Right renal pelvis (tissue), 4 donors: ENCODE data around the gene KCNJ12. TPM values are rescaled to one million over a fixed set of nuclear protein-coding genes. Genes with fewer than 3 reads are reported as not detected.
"Not testable (repeated sequence)": the region's sequence is repeated elsewhere in the genome, so short reads cannot be mapped to it uniquely, and the experiment has no call there.

ENCODE experiments used
- DNase-seq, 4 donors: peaks; one replicate each; pipeline ENCODE4 v3.0.0-alpha.2; 2013; ENCODE audit warnings: low read depth in 4 of 4, low spot score in 3 of 4, missing footprints in 1 of 4
- polyA plus RNA-seq, 4 donors: library from polyadenylated mRNA; unstranded; fragments of 120-200 nt; gene quantifications; one replicate each; pipeline ENCODE4 v1.2.1, GENCODE V29; 2013; ENCODE audit not compliant: insufficient read length in 4 of 4

The KCNJ12 gene
- polyA plus RNA-seq, 4 donors, result 5.7 to 6.7 (median 6.5) TPM

DNA sequence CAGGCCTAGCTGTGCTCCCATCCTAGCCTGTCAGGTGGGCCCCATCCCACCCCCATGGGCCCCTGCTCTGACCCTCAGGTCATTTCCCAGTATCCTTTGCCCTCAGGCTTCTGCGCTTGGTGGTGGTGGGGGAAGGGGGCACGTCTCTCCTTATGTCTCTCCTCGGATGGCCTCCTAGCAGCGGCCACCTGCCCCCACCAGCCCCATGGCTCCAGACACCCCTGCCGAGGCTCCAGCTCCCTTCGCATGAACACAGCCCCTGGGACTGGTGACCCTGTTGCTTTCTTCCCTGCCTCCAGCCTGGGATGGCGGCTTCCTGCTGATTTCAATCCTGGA lies 27.3 kb upstream of the KCNJ12 start:
- DNase-seq, result not testable (repeated sequence)

DNA sequence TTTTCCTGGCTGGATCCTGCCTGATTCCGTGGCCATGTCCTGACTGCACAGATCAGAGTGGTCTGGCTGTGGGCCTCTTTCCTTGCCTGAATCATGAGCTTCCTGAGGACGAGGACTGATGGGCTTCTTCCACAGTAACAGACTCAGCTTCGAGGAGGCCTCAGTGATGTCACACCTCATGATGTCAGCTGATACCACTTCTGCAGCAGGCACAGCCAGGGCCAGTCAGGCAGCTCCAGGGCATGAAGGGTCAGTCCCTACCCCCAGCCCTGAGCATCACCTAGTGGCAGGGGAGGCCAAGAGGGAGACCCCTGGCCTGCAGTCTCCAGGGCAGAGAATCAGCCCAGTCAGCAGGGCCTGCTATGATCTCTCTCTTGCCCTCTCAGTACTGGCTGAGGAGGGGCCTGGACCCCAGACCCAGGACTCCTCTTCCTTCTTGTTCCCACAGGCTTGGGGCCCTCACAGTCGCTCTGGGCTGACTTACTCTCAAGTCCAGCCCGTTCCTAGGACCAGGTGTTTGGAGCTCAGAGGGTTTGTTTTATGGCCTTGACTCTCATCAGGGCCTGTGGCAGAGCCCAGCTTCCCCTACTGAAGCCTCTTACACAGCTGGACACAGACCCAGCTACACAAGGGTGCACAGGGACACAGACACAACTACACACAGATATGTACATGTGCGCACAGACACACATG lies 26.7 kb upstream of the KCNJ12 start:
- not testable (repeated sequence) for DNase-seq

DNA sequence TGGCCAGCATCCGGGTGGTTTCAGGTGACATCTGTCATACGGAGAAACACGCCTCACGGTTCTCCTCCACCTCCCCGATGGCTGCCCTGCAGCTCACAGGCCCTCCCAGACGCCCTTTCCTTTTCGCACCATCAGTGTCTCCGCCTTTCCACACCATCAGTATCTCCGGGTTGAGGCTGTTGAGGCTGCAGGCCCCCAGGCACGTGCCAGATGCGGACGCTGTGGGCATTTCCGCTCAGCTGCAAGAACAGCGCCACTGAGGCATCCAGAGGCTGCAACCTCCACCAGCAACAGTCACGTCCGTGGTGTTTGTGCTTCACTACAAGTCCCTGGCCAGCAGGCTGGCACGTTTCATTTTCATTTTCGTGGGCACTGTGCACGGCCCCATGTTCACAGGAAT lies 25.7 kb upstream of the KCNJ12 start:
- not testable (repeated sequence) for DNase-seq

DNA sequence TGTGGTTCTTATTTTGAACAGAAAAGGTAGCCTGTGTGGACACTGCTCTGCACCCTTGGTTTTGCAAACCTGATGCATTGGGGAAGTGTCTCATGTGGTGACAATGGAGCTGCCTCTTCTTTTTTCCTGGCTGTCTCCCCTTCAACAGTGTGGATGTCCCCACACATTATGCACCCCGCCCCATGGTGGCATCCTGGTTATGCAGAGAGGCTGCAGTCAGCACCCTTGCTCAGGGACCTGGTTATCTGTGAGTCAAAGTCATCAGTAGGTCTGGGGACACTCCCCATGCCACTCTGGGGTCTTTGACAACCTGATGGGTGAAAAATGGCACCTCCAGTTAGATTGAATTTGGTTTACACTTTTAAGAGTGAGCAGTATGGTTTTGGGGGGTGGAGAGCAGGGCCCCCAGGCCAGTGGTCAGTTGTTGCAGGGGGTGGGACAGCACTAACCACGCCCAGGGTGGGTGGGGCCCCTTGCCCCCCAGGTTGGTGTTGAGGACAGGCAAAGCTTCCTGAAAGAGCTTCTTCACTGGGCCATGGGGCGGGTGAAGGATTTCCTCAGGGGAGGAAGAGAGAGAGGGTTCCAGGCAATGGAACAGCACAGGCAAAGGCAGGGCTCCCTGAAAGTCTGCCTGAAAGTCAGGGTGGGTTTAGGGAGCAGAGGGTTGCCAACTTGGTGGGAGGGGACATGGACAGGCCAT lies 24.6 kb upstream of the KCNJ12 start:
- DNase-seq, result no peak

DNA sequence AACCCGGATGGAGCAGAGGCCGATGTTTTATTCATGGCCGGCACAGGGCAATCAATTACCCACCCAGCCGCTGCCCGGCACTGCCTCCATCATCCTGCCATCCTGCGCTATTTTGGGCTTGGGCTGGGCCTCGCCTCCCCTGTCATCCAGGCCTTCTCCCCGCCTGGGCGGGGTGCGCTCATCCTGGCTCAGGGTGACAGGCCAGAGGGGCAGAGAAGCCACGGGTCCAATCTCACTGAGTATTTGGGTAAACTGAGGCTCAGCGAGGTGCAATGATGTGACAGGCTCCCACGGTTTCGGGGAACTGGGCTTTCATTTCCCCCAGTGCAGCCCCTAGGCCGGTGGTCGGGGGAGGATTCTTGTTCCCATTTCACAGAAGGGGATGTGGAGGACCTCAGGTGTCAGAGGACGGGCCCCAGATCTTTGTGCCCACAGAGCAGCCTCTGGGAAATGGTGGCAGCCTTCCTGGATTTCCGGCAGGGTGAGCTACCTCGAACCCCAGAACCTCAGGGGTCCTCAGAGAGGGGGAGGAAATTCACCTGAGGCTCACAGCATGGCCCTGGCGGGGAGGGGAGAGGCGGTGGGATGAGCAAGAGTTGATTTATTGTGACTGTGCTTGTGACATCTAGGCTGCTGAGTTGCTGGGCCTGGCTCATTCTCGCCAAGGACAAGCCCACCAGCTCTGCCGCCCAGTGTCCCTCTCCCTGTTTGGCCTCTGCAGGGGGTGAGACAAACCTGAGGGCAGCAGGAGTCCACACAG lies 23.8 kb upstream of the KCNJ12 start:
- no peak for DNase-seq

DNA sequence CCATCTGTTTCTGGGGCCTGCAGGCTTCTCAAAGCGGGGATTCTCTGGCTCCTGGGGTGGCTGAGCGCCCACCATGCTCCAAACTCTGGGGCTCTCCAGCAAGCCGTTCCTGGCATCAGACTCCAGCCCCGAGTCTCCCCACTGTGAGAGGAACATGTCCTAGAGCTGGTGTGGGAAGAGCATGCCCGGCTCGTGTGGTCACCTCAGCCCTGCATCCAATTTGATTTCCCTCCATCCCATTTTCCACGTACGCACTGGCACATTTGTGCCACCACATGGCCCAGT lies 23.2 kb upstream of the KCNJ12 start:
- DNase-seq, result no peak

DNA sequence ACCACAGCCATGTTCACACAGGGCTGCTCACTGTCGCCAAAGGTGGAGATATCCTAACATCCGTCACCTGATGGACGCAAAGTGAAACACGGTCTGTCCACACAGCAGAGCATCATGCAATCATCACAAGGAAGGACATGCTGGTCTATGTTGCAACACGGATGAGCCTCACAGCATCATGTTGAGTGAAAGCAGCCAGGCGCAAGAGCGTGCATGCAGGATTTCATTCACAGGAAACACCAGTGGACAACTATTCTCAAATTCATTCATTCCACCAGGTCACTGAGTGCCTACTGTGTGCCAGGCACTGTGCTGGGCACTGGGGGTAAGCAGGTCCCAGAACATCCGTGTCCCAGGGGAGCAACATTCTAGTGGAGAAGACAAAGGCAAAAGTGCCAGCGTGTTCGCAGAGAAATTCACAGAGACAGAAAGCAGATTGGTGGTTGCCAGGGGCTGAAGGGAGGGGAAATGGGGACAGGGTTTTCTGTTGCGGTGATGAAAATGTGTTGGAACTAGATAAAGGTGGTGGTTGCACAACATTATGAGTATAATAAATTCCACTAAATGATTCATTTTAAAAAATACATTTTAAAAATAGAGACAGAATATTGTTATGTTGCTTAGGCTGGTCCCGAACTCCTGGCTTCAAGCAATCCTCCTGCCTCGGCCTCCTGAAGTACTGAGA lies 22.7 kb upstream of the KCNJ12 start:
- DNase-seq, result no peak

DNA sequence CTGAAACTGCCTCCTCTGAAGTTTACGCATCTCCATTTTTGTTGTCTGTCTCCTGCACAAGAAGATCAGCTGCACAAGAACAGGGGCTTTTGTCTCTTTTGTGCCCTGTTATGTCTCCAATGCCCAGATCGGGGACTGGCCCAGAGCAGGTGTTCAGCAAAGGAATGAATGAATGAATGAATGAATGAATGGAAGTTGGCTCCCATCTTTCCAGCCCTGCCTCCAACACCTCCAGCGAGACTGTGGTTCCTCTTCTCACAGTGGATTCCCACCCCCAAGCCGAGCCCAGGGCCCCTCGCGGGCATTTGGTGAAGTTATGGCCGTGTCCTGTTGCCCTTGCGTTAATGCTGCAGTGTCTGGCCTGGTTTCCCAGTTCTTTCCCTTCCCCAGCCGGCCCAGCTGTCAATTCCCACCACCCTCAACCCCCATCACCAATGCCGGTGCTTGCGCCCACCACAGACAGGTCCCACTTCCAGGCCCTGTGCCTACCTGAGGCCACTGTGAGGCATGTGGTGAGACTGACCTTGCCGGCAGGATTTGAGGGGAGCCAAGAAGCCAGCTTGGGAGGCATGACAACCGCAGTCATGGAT lies 21.3 kb upstream of the KCNJ12 start:
- no peak for DNase-seq

DNA sequence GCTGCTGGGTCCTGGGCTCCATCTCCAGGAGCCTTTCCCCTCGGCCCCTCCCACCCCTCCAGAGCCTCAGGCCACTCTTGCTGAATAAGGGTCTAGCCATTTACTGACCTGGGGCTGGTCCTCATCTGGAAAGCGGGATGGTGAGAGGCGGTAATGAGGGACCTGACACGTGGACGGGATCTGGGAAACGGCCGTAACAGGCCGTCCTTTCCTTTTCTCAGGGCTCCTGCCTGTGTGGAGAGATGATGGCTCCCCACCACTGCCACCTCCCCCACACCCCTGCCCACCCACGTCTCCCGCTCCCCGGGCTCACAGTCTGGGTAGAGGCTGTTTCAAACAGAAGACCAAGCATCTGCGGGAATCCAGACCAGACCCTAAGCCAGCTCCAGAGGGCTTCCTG lies 20.6 kb upstream of the KCNJ12 start:
- DNase-seq, result no peak

DNA sequence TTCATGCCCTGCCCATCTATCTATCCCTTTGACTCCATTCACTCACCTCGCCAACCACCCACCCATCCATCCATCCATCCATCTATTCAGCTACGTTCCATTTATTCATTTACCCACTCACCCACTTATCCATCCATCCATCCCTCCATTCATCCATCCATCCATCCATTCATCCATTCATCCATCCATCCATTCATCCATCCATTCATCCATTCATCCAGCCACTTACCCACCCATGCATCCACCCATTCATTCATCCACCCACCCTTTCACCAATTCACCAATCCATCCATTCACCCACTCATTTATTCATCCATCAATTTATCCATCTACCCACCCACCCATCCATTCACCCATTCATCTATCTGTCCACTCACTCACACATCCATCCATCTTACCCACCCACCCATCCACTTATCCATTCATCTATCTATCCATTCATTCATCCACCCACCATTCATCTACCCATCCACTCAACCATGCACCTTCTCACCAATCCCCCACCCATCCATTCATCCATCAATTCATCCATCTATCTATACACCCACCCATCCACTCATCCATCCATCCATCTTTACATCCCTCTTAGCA lies 19.5 kb upstream of the KCNJ12 start:
- DNase-seq, result no peak

DNA sequence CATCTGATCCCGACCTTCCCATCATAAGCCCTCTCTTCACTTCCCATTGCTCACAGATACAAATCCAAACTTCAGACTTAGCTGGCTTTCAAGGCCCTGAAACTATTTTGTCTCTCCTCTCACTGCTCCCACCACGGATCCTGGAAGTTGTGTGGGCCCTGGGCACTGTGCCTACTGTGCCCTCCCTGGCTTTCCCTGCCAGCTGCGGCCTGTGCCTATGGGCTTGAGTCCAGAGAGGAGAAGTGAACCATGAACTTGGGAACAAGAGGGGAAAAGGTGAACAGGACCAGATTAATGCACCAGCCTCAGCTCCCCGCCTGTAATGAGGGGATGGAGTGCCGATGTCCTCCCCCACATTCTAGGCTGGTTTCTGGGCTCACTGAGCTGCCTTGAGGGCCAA lies 18.9 kb upstream of the KCNJ12 start:
- no peak for DNase-seq

DNA sequence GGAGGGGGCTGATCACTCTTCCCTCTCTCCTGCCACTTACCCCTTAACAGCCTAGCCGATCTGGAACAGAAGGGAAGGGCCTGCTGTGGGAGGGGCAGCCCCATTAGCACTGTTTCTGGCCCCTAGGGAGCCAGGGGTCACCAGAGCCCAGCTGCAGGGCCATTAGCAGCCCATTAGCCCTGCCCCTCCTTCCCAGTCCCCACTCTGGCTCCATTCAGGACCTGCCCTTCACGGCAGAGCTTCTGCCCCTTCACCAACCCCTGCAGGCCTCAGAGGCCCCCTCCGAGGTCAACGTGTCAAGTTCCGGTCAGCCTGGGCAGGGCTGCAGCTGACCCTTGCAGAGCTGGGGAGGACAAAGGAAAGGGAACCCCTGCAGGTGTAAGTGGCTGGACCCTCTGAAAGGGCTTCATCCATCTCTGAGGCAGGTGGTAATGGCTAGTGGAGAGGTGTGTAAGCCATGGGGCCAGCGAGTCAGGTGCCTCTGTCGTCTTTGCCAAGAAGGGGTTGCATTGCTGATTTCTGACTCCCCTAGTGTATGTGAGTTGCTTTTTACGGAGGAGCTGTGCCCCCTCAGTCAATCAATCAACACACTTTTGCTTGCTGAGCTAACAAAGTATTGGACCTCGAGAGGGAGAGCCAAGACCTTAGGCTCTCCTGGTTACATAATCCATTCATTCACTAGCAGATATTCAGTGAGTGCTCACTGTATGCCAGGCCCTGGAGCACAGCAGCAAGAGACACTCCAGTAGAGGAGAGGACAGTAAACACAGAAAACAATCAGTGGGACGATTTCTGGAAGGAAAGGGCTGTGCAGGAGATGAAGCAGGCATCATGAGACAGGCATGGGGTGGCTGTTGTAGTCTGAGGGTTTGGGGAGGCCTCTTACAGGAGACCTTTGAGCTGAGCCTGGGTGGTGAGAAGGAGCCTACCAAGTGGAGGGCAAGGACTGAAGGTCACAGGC lies 18.2 kb upstream of the KCNJ12 start:
- no peak for DNase-seq

DNA sequence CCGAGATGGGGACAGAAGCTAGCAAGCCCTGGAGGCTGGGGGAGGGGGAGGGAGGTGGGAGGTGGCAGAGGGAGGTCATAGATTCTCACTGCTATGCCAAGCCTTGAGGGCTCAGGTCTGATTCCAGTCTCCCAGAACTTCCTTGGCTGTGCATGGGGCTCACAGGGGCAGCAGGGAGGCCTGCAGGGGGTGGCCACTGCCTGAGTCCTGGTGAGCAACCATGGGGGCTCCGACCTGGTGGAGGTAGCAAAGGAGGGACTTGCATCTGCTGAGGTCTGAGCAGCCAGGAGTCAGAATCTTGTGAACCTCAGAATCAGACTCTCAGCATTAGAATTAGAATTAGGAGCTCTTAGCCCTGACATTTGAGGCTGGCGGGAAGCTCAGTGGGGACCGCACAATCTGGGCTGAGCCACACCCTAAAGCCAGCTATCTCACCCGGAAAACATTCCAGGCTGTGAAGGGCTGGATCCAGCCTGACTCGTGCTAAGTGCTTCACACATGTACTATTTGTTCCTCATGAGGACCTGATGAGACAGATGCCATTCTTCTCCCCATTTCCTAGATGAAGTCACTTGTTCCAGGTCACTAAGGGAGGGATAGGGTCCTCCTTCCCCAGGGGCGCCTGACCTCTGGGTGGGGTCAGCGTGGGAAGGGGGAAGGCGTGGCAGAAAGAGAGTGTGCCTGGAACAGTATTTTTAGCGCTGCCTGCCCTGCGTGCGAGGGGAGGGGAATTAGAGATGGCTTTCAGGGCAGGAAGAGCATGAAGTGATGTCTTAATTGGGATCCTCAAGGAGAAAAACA lies 17.3 kb upstream of the KCNJ12 start:
- DNase-seq, result no peak

DNA sequence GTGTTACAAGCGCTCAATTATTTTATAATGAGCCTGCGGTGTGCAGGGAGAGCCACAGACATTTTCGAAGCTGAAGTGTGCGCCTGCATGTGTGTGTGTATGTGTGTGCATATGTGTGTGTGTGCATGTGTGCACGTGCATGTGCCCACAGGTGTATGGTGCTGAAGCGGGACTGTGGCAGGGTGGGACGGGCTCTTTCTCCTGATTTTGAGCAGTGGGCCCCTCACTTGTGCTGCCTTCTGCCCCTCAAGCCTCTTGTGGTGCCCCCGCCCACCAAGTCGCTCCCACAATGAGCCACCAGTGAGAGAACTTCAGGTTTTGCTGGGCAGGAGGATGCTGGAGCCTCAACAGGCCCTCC lies 16.7 kb upstream of the KCNJ12 start:
- DNase-seq, result no peak

DNA sequence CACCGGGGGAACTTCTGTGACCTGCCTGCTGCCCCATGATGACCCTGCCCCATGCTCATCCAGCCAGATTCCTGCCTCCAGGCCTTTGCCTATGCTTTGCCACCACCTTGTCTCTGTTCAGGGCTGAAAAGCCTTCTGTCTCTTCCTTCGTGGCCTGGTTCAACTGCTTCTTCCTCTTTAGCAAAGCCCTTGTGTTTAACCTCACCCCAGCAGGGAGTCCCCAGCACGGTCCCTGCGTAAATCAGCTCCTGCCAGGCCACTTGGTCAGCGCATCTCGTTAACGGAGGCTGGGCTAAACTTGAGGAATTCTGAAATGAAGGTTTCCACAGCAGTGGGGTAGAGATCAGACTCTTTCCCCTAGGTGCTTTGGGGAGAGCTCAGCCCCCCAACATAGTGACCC lies 16.1 kb upstream of the KCNJ12 start:
- no peak for DNase-seq

DNA sequence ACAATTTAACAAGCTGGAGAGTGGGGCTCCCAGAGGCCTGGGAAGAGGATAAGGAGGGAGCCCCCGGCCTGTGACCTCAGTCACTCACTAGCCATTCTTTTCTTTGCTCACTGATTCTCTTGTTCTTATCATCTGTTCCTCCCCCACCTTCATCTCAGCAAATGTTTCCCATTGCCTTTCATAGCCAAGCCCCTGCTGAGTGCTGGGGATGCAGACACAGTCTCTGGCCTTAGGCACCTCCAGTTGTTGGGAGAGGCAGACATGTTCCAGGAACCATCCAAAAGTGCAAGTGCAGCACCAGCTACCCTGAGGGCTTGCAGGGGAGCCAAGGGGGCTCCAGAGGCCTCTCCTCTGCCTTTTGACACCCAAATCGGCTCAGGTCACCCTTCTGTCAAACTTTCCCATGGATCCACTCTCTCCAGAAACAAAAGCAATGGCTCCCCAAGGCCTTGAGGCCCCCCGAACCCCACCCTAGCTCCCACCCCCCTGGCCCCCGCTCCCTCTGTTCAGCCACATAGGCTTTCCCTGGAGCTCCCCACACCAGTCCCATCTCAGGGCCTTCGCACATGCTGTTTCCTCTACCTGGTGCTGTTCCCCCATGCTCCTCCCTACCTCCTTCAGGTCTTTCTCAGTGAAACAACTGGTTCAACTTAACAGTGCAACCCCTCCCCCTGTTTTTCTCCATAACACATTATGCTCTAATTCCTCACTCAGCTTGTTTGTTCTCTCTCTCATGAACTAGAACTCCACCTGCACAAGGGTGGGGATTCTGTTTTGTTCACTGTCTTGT lies 14.9 kb upstream of the KCNJ12 start:
- DNase-seq, result no peak

DNA sequence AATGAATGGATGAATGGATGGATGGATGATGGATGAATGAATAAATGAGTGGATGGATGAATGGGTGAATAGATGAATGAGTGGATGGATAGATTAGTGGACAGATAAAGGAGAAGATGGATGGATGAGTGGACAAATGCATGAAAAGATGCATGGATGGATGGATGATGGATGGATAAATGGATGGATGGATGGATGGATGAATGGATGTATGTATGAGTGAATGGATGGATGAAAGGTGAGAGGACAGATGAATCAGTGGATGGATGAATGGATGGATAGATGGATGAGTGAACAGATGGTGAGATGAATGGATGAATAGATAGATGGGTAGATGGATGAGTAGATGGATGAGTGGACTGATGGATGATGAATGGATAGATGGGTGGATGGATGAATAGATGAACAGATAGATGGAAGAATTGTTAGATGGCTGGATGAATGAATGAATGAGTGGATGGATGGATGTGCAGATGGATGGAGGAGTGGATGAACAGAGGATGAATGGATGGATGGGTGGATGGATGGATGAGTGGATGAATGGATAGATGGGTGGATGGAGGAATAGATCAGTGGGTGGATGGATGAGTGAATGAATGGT lies 13.7 kb upstream of the KCNJ12 start:
- no peak for DNase-seq
